SK-MEL-5 (cell line): ENCODE measurements around the gene MATN3. TPM values are rescaled to one million over a fixed set of nuclear protein-coding genes. Genes with fewer than 3 reads are reported as not detected.
"Not testable (repeated sequence)": the region's sequence is repeated elsewhere in the genome, so short reads cannot be mapped to it uniquely, and the experiment has no call there.

ENCODE experiments used
- DNase-seq: peaks from one replicate; pipeline ENCODE4 v3.0.0-alpha.2; 2016; ENCODE audit warnings: low read depth, low spot score
- in situ Hi-C: cut with HindIII; loops from 2 replicates; pipeline ENCODE4 v1.10.0; 2016; ENCODE audit warnings: low sequenced_read_pairs, high pct_unique_total_duplicates, low pct_unique_long_range_greater_than_20kb
- polyA plus RNA-seq, 2 experiments: library from polyadenylated mRNA; depleted of rRNA; stranded (reverse); fragments of >200 nt; gene quantifications; 2 replicates each; pipeline ENCODE4 v1.2.3, GENCODE V29; 2015
- total RNA-seq: library from RNA; depleted of rRNA; stranded (reverse); fragments of >200 nt; shearing (Covaris generic); gene quantifications from 2 replicates; pipeline ENCODE4 v1.2.3, GENCODE V29; 2014; rRNA removed

The MATN3 gene
- total RNA-seq = 0.34 TPM in 1 of 2 replicates, not detected in the other
- 0.39 and 0.87 TPM in 2 replicates for polyA plus RNA-seq (2015; cell fraction: cytosol; rRNA removed)
- polyA plus RNA-seq (2015; cell fraction: nucleus; rRNA removed) = 0.17 TPM in 1 of 2 replicates, not detected in the other

- DNase-seq = no peak
- in situ Hi-C loops = no loop called here
Measured at GRCh38 chr2:20012282-20013125, at the start of gene MATN3. Gene MATN3 (minus strand): TSS chr2:20012668. CDS start chr2:20012631, 37 bp downstream.

GRCh38 chr2:20061940-20062339 is 49.5 kb upstream of the MATN3 start:
- DNase-seq = no peak
- in situ Hi-C loops = no loop called here

GRCh38 chr2:20061476-20061875 is 49.0 kb upstream of the MATN3 start:
- no peak for DNase-seq
- in situ Hi-C loops = no loop called here

DNA sequence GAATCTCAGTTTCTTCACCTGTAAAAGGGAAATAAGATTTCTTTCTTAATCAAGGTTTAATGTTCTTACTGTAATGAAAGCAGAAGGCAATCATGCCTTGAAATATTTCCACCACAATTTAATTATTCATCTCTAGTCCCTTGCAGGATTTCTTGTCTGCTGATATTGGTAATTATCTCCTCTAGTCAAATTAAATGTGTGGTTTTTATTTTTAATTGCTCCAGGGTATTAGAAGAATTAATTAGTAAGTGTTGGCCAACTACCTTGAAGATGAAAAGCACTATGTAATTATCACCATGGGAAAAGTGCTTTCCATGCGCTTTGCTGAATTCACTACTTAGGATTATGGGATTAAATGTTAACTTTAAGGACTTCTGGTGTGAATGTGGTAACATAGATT is 47.6 kb upstream of the MATN3 start:
- no peak for DNase-seq
- in situ Hi-C loops = no loop called here

- no peak for DNase-seq
- in situ Hi-C loops = no loop called here
Measured at GRCh38 chr2:20057268-20057667, 44.8 kb upstream of the MATN3 start.

DNA sequence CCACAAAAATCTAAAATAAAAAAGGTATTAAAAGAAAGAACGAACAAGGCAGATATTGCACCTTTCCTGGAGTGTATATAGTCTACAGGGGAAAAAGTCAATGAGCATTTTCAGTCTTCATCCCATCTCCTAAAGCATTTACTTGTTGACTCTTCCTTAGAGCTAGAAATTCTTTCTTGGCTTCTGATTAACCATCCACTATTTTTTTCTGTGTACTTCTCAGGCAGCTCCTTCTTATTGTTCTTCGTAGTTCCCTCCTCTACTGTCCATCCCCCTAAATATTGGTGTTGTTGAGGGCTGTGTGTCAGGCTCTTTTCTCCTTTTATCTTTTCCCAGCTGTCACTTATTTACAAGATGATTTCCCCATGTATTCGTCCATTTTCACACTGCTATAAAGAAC is 42.5 kb upstream of the MATN3 start:
- no peak for DNase-seq

DNA sequence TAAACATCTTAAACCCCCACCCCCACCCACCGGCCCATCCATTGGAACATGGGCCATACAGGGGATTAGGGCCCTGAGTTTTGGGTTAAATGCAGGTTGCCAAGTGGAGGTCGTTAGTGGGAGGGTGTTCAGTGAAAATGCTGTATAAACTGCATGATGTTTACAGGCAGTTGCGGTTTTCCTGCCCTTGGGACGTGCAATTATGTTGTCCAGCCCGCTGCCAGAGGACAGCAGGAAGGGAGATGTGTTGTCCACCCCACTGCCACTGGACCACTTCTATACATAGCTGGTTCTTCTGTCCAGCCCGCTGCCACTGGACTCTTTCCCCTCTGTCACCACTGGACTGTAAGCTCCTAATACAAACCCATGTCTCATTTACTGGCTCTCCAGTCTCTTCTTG is 41.7 kb upstream of the MATN3 start:
- no peak for DNase-seq
- in situ Hi-C loops = no loop called here

More for the DNA sequence above, 42.5 kb upstream of the MATN3 start:
- in situ Hi-C loops = no loop called here

GRCh38 chr2:20052861-20053281 is 40.4 kb upstream of the MATN3 start:
- in situ Hi-C loops = no loop called here
- peak; percentile 73 for DNase-seq

- in situ Hi-C loops = no loop called here
- DNase-seq = no peak
Measured at GRCh38 chr2:20052229-20052851, 39.9 kb upstream of the MATN3 start.

- in situ Hi-C loops = no loop called here
- peak; percentile 100 for DNase-seq
Measured at GRCh38 chr2:20051532-20052228, 39.2 kb upstream of the MATN3 start, which contains the start of gene LAPTM4A. Gene LAPTM4A (minus strand): TSS chr2:20051628. CDS start chr2:20051520, 108 bp downstream.

- DNase-seq = peak; percentile 66
- in situ Hi-C loops = no loop called here
Measured at GRCh38 chr2:20050646-20051531, 38.4 kb upstream of the MATN3 start.

- peak; percentile 29 for DNase-seq
- in situ Hi-C loops = no loop called here
Measured at GRCh38 chr2:20050104-20050645, 37.7 kb upstream of the MATN3 start.

DNA sequence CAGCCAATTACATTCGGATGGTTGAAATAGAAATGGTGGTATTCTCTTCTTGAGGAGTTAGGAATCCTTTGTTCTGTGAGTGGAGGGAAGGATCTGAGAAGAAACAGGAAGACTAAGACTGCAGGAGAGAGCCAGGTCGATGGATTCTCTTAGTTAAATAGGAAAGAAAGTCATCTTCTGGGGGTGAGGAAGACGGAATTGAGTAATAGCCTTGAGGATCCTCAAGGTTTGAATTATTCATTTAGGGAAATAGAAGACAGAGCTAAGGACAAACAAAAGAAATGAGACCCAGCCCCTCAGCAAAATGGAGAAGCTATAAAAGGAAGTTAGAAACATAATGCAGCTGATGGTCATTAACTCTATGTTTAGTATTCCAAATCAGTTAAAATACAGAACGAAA is 37.2 kb upstream of the MATN3 start:
- in situ Hi-C loops = no loop called here
- no peak for DNase-seq

GRCh38 chr2:20048488-20049448 is 36.3 kb upstream of the MATN3 start:
- in situ Hi-C loops = no loop called here
- no peak for DNase-seq

DNA sequence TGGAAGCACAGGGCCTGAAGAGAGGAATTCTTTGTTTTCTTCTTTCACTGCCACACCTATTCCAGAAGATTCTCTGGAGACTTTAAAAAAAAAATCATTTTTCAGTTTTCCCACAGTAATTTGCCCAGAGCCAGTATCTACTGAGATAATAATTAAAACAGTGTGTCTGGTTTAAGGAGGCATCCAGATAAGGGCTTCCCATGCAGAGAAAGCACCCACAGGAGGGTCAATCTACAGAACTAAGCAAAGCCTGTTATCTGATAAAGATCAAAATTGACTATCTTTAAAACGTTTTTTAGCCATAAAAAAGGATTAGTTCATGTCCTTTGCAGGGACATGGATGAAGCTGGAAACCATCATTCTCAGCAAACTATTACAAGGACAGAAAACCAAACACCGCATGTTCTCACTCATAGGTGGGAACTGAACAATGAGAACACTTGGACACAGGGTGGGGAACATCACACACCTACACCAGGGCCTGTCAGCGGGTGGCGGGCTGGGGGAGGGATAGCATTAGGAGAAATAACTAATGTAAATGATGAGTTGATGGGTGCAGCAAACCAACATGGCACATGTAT is 33.3 kb upstream of the MATN3 start:
- DNase-seq, in situ Hi-C loops: not testable (repeated sequence)

- in situ Hi-C loops = no loop called here
- DNase-seq = no peak
Measured at GRCh38 chr2:20044778-20045177, 32.3 kb upstream of the MATN3 start.
